Mucosa of stomach (tissue), 1 donor: ENCODE measurements around the gene GPC4.

Experiments
- H3K27me3 ChIP-seq: one replicate; pipeline ENCODE4 v1.7.0; 2013; ENCODE audit warnings: mild to moderate bottlenecking, low read length; ENCODE audit not compliant: control insufficient read depth, insufficient read depth
- H3K36me3 ChIP-seq: one replicate; pipeline ENCODE4 v1.7.0; 2013; ENCODE audit warnings: low read length; ENCODE audit not compliant: control insufficient read depth, insufficient read depth
- H3K4me1 ChIP-seq: one replicate; pipeline ENCODE4 v1.7.0; 2013; ENCODE audit warnings: mild to moderate bottlenecking, low read length; ENCODE audit not compliant: control insufficient read depth, insufficient read depth
- H3K4me3 ChIP-seq: one replicate; pipeline ENCODE4 v1.7.0; 2013; ENCODE audit warnings: low read length
- H3K9ac ChIP-seq: one replicate; pipeline ENCODE4 v1.7.0; 2013; ENCODE audit warnings: mild to moderate bottlenecking, low read length, moderate library complexity
- H3K9me3 ChIP-seq: one replicate; pipeline ENCODE4 v1.7.0; 2013; ENCODE audit warnings: mild to moderate bottlenecking, low read length, moderate library complexity; ENCODE audit not compliant: control insufficient read depth
- donor health status: Pancreatic carcinoma.

The GPC4 gene

DNA sequence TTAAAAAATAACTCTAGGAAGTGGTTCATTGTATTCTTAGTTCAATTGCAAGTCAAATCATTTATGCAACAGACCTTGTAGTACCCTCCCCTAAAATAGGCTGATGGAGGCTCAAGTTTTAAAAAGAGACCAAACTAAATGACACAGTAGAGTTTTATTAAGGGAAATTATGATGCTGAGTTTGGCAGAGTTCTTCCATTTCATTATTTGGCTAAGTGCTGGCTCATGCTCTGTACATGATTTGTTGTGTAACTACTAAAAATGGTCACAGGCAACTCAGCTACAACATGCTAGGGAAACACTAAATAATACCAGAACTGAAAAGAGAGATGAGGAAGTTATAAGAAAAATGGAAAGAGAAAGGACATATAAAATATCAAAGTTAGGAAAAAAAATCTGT, 101.0 kb downstream of the GPC4 start:
- H3K4me1 ChIP-seq = no peaks in the 10 kb centered on the region
- no peaks in the 10 kb centered on the region for H3K27me3 ChIP-seq
- H3K9ac ChIP-seq = no peak overlapping the region
- H3K36me3 ChIP-seq = no peaks in the 10 kb centered on the region
- H3K9me3 ChIP-seq = no peaks in the 10 kb centered on the region
- no peak overlapping the region for H3K4me3 ChIP-seq

DNA sequence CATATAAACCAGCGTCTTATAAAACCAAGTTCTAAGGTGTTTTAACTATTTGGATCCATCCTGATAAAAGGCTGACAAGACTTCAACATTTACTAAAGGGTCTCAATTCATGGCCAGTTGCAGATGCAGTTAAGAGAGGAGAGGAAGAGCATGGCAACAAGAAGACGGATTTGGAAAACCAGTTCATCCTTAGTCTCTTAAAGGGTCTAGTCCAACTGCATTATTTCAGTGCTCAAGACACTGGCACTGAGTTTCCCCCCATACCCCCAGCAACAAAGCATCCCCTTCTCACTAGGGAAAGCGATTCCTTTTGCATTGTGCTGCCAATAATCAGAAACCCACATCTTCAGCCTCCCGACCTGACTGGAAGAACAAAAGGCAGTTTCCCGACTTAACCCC, 106.8 kb downstream of the GPC4 start:
- Histone ChIP-seq H3K9me3 (no peaks in the 10 kb centered on the region), H3K36me3 (no peaks in the 10 kb centered on the region), H3K4me1 (no peaks in the 10 kb centered on the region), H3K27me3 (no peaks in the 10 kb centered on the region), H3K4me3 (no peak overlapping the region), H3K9ac (no peak overlapping the region)

DNA sequence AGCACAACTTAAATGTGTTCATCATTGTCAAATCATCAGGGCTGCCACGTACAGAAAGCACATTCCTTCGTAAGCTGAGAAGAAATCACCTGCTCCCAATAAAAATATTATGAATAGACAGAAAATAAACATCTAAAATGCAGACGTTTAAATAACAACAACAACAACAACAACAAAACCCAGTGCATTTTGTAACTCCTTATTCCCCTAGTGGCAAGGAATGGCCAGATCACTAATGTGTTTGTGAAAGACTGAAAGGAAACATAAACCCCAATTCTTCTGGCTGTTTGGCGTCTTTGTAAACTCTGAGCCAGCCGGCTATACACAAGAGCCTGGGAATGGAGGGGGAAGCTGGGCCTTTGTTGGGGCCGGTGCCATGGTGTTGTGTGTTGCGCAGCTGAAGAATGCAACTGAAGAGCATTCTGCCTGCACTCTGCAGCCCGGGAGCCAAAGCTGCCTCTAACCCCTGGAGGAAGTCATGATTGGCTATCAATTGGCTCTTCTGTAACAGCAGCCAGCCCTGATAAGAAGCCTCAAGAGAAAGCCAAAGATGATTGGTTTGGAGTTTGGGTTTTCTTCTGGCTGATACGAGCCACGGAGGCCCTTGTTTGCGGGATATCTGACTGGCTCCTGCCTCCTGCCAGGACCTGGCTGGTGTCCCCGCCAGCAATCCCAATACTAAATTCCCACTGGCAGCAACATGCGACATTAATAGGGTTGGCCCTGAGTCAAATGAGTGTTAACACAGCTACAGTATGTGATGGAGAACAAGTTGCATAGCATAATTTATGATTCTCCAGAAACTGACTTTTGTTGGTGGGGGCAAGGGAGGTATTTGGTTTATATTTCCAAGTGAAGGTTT, 107.4 kb downstream of the GPC4 start:
- Histone ChIP-seq H3K9me3 (no peaks in the 10 kb centered on the region), H3K4me3 (no peak overlapping the region), H3K9ac (no peak overlapping the region), H3K36me3 (no peaks in the 10 kb centered on the region), H3K27me3 (no peaks in the 10 kb centered on the region), H3K4me1 (no peaks in the 10 kb centered on the region)

DNA sequence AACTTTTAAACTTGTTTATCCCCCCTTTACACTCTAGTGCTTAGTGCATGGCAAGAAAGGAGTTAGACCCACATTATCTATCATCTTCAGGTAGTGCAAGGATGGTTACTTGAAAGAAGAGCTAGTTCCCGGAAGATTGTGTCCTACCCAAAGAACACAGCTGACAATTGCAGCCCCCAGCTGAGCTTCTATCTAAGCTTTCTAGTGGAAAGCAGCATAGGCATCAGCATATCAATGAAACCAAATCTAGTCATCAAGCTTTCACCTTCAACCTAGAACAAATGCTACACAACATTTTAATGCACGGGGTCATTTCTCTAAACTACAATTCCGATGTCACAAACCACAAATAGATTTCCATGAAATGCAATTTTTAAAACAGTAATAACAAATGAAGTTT, 108.2 kb downstream of the GPC4 start:
- Histone ChIP-seq H3K4me3 (no peak overlapping the region), H3K36me3 (no peaks in the 10 kb centered on the region), H3K27me3 (no peaks in the 10 kb centered on the region), H3K9me3 (no peaks in the 10 kb centered on the region), H3K4me1 (no peaks in the 10 kb centered on the region), H3K9ac (no peak overlapping the region)

DNA sequence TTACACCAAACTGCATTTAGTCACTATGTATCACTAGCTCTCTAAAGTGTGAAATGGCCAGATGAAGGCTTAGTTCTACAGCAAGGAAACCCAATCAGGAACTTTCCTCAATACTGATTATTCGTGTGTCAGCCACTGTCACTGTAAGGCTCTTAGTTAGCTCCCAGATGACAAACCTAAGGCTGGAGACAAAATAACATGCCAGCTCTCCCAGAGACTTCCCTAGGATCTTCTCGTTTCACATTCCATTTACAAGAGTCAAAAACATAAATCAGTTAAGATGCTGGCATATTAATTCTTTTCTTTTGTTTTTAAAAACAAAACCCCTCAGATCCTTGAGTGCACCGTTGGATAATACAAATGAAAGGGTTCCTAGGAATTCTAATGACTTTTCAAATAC, 109.0 kb downstream of the GPC4 start:
- no peaks in the 10 kb centered on the region for H3K27me3 ChIP-seq
- H3K4me3 ChIP-seq = no peak overlapping the region
- H3K4me1 ChIP-seq = no peaks in the 10 kb centered on the region
- H3K9me3 ChIP-seq = no peaks in the 10 kb centered on the region
- no peak overlapping the region for H3K9ac ChIP-seq
- no peaks in the 10 kb centered on the region for H3K36me3 ChIP-seq

DNA sequence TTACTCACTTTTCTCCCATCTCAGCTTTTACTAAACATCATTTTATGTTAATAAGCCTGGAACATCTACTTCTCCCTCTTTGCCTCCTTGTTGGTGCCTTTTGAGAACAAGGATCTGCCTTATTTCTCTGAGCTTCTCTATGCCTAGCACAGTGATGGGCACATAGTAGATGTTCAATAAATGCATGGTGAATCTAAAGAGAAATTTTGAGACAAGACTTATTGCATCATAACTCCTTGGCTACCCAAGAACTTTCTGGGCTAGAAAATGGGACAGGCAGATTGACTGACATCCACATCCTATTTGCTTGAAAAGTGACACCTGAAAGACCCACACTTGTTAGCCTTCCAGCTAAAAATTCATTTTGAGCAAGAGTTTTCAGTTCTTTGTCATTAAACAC, 109.9 kb downstream of the GPC4 start:
- H3K4me3 ChIP-seq = no peak overlapping the region
- no peak overlapping the region for H3K9ac ChIP-seq
- no peaks in the 10 kb centered on the region for H3K27me3 ChIP-seq
- H3K36me3 ChIP-seq = no peaks in the 10 kb centered on the region
- no peaks in the 10 kb centered on the region for H3K4me1 ChIP-seq
- H3K9me3 ChIP-seq = no peaks in the 10 kb centered on the region

DNA sequence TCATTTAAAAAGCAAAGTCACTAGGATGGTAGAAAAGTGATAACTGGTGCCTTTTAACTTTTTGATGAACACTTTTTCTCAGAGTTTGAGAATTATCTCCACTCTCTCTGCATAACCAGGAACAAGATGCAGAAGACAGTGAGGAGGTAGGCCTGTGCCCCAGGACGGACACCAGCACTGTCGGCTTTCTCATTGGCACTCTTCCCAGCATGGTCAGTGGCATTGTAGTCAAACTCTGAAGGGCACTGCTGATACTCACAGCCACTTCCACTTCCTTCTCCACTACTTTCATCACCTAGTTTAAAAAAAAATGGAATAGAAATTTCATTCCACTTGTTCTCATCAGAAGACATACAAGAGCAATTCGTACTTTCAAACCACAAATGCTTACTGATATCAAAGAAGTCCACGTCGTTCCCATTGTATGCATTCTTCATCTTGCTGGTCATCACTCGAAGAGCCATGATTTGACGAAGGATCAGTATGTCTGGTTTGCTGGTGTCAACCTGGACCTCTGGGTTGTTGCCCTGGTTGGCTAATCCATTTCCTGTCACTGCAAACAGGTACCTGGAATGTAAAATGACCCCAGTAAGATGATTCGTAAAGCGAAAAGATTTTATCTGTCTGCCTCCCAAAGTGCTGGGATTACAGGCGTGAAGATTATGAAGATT, 112.4 kb downstream of the GPC4 start:
- Histone ChIP-seq H3K4me1 (no peaks in the 10 kb centered on the region), H3K4me3 (no peak overlapping the region), H3K27me3 (no peaks in the 10 kb centered on the region), H3K9me3 (no peaks in the 10 kb centered on the region), H3K36me3 (no peaks in the 10 kb centered on the region), H3K9ac (no peak overlapping the region)

DNA sequence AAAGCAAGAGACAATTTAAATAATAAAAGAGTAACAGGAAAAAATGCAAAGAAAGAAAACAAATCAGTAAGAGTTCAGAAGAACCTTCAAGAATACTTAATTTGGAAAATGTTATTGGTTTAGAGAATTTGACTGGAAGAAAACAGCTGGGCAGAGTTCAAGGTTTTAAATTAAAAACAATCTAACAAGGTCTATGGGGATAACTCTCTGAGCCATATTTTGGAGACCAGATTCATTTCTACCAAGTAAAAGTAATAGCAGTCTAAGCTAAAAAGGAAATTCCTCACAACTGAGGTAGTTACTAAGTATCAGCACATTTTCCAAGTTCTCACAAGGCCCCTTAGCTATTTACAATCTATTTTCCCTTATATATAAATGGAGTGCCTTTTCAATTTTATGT, 114.7 kb downstream of the GPC4 start:
- Histone ChIP-seq H3K9ac (no peak overlapping the region), H3K27me3 (no peaks in the 10 kb centered on the region), H3K4me3 (no peak overlapping the region), H3K4me1 (no peaks in the 10 kb centered on the region), H3K36me3 (no peaks in the 10 kb centered on the region), H3K9me3 (no peaks in the 10 kb centered on the region)

DNA sequence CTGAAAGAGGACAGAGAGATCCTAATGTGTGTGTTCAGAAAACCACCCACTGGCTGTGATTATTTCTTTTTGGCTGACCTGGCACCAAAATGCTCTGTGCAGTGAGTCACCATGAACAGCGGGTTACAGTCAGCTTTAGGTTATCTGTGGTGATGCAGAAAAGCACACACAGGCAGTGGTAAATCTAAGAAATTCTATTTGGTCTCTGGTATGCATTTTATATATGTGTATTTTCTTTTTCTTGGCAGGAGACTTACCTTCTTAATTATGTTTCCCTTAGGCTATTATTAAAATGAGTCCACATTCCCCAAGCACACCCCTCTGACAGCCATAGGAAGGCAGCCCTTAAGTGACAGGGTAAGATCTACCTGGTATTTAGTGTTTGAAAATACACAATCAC, 118.0 kb downstream of the GPC4 start:
- H3K36me3 ChIP-seq = no peaks in the 10 kb centered on the region
- no peaks in the 10 kb centered on the region for H3K9me3 ChIP-seq
- H3K4me3 ChIP-seq = no peak overlapping the region
- no peak overlapping the region for H3K9ac ChIP-seq
- H3K4me1 ChIP-seq = no peaks in the 10 kb centered on the region
- no peaks in the 10 kb centered on the region for H3K27me3 ChIP-seq

DNA sequence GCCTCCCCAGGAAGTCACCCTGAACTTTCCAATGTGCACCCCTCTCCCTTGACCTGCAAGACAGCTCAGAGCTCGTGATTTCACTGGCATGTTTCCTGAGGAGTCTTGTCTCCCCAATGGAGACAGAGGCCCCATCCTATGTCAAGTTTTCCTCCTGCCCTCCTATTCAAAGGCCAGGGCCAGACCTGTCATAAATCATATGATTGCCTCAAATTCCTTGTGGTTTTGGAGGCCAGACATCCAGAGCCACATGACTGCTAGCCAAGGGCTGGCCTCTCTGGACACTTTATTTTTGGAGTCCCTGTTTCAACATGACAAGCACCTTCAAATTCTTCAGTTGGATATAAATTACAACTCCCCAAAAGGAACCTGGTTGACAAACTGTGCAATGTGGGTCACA, 121.2 kb downstream of the GPC4 start:
- Histone ChIP-seq H3K4me1 (no peaks in the 10 kb centered on the region), H3K4me3 (no peak overlapping the region), H3K36me3 (no peaks in the 10 kb centered on the region), H3K9me3 (no peaks in the 10 kb centered on the region), H3K9ac (no peak overlapping the region), H3K27me3 (no peaks in the 10 kb centered on the region)

DNA sequence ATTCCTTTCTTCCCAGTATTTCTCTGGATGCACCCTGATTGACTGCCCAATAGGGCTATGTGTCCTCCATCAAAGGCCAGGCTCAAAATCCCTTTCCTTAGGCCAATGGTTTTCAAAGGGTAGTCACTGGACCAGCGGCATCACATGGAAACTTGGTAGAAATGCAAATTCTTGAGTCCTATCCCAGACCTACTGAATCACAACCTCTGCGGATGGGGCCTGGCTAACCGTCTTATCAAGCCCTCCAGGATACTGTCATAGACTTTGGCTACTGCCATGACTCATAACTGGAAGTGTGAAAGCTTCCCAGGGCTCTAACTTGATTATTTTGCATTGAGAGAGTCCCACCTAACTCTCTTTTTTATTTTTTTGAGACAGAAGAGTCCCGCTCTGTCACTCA, 125.2 kb downstream of the GPC4 start:
- H3K27me3 ChIP-seq = no peaks in the 10 kb centered on the region
- H3K4me1 ChIP-seq = no peaks in the 10 kb centered on the region
- no peak overlapping the region for H3K9ac ChIP-seq
- no peaks in the 10 kb centered on the region for H3K36me3 ChIP-seq
- H3K9me3 ChIP-seq = no peaks in the 10 kb centered on the region
- no peak overlapping the region for H3K4me3 ChIP-seq

DNA sequence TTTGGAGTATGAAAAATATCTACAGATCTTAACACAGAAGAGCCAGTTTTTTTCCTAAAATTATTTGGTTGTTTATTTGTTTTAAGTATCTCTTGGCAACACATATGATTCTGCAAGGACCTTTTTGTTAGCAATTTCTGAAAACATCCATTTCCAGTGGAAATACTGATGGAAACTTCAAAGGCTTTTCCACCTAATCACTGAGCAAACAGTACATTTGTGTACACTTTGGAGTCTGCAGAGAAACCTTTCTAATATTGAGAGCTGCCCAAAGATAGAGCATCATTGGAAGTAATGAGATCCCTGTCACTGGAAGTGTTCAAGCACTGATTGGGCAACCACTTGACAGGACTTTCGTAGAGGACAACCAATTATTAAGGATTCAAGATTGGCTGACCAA, 127.4 kb downstream of the GPC4 start:
- Histone ChIP-seq H3K36me3 (no peaks in the 10 kb centered on the region), H3K4me1 (no peaks in the 10 kb centered on the region), H3K27me3 (no peaks in the 10 kb centered on the region), H3K4me3 (no peak overlapping the region), H3K9ac (no peak overlapping the region), H3K9me3 (no peaks in the 10 kb centered on the region)
